Esophagus muscularis mucosa (tissue), 3 donors: ENCODE measurements around the gene IL1R2.

Source experiments
- POLR2A ChIP-seq: fragments of 450-650 bp; IDR thresholded peaks from one replicate; pipeline ENCODE4 v1.6.1; 2017; ENCODE audit warnings: antibody characterized with exemption, moderate library complexity, mild to moderate bottlenecking, low read depth
- POLR2AphosphoS5 ChIP-seq, 2 donors: sonication (generic); formaldehyde crosslinking; IDR thresholded peaks; one replicate each; pipeline ENCODE4 v1.6.1; 2017; ENCODE audit warnings: antibody characterized with exemption in 2 of 2
- TF ChIP-seq, protein P1 (sequence below), 3 experiments: fragments of 200-600 bp in 2 of 3; fragments of 450-650 bp in 1 of 3; sonication (generic) in 2 of 3; IDR thresholded peaks; one replicate each; pipeline ENCODE4 v1.5.1; 2017 to 2019; ENCODE audit warnings: antibody characterized with exemption in 3 of 3, mild to moderate bottlenecking in 2 of 3, moderate library complexity in 1 of 3

DNA sequence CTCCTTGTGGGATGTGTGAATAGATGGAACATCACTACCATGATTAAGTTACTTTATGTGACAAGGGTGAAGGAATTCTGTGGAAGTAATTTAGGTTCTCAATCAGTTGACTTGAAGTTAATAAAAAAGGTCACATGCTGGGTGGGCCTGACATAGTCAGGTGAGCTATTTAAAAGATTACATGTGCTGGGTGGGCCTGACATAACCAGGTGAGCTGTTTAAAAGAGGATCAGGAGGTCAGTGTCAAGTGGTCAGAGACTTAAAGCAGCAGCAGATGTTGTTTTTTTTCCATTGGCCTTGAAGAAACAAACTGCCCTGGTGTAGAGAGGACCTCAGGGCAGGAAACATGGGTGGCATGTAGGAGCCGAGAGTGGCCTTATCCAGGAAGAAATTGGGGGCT is 3.3 kb downstream of the IL1R2 start:
- TF ChIP-seq, protein P1, sequence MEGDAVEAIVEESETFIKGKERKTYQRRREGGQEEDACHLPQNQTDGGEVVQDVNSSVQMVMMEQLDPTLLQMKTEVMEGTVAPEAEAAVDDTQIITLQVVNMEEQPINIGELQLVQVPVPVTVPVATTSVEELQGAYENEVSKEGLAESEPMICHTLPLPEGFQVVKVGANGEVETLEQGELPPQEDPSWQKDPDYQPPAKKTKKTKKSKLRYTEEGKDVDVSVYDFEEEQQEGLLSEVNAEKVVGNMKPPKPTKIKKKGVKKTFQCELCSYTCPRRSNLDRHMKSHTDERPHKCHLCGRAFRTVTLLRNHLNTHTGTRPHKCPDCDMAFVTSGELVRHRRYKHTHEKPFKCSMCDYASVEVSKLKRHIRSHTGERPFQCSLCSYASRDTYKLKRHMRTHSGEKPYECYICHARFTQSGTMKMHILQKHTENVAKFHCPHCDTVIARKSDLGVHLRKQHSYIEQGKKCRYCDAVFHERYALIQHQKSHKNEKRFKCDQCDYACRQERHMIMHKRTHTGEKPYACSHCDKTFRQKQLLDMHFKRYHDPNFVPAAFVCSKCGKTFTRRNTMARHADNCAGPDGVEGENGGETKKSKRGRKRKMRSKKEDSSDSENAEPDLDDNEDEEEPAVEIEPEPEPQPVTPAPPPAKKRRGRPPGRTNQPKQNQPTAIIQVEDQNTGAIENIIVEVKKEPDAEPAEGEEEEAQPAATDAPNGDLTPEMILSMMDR (IDR thresholded peaks at IDR 0.05): no peak
- TF ChIP-seq POLR2AphosphoS5 (IDR thresholded peaks at IDR 0.05): no peak
- no peak for TF ChIP-seq POLR2A
